OCI-LY7 (cell line): ENCODE results near the gene TGFBR3. TPM values are rescaled to one million over a fixed set of nuclear protein-coding genes. Genes with fewer than 3 reads are reported as not detected.

Source experiments
- BruUV-seq: library from RNA; stranded (reverse); fragments of 400-500 nt; replicated peaks from 2 replicates; lab custom pipeline; 2021; lab: Mats Ljungman, UMichigan
- CTCF ChIA-PET: fragments of 300-600 bp; sonication (Branson Sonifier 250); formaldehyde crosslinking; loops from one replicate; lab custom pipeline; 2022; ENCODE audit warnings: antibody characterized with exemption; ENCODE audit not compliant: unreplicated experiment; lab: Charles Lee
- POLR2A ChIA-PET: fragments of 300-600 bp; sonication (Branson Sonifier 250); formaldehyde crosslinking; loops from one replicate; lab custom pipeline; 2022; ENCODE audit warnings: antibody characterized with exemption; lab: Charles Lee
- DNase-seq: peaks from one replicate; pipeline ENCODE4 v3.0.0-alpha.2; 2015; ENCODE audit warnings: low spot score
- H2AFZ ChIP-seq: fragments of 200-600 bp; sonication (generic), shearing (Covaris generic); 2 replicates; pipeline ENCODE4 v1.6.1; 2014; ENCODE audit warnings: mild to moderate bottlenecking, antibody characterized with exemption, low read length, moderate library complexity
- H3K27ac ChIP-seq: fragments of 200-600 bp; sonication (generic); 2 replicates; pipeline ENCODE4 v1.5.1; 2014; ENCODE audit warnings: mixed run types, low read depth, mild to moderate bottlenecking, moderate library complexity, low read length, inconsistent platforms; ENCODE audit not compliant: poor library complexity, severe bottlenecking
- H3K36me3 ChIP-seq: fragments of 200-600 bp; sonication (generic); 2 replicates; pipeline ENCODE4 v1.6.1; 2014; ENCODE audit warnings: mild to moderate bottlenecking, antibody characterized with exemption, low read length, moderate library complexity, mixed read lengths; ENCODE audit not compliant: insufficient read depth
- H3K4me1 ChIP-seq: fragments of 200-600 bp; sonication (generic); 2 replicates; pipeline ENCODE4 v1.5.1; 2014; ENCODE audit warnings: mild to moderate bottlenecking, low read length; ENCODE audit not compliant: insufficient read depth, poor library complexity, severe bottlenecking
- H3K4me2 ChIP-seq: fragments of 200-600 bp; sonication (generic); 2 replicates; pipeline ENCODE4 v1.6.1; 2014; ENCODE audit warnings: mild to moderate bottlenecking, low read length
- H3K4me3 ChIP-seq: fragments of 200-600 bp; sonication (generic); 2 replicates; pipeline ENCODE4 v1.5.1; 2014; ENCODE audit warnings: mild to moderate bottlenecking, low read depth, low read length; ENCODE audit not compliant: poor library complexity, severe bottlenecking
- H3K79me2 ChIP-seq: fragments of 200-600 bp; sonication (generic); 2 replicates; pipeline ENCODE4 v1.6.1; 2016; ENCODE audit warnings: low read depth, mild to moderate bottlenecking, low read length, moderate library complexity, mixed read lengths; ENCODE audit not compliant: insufficient read depth
- H3K9me2 ChIP-seq: fragments of 200-600 bp; sonication (generic); 2 replicates; pipeline ENCODE4 v1.6.1; 2016; ENCODE audit warnings: mild to moderate bottlenecking, low read length, mixed read lengths; ENCODE audit not compliant: insufficient read depth
- H3K9me3 ChIP-seq: fragments of 200-600 bp; sonication (generic); 2 replicates; pipeline ENCODE4 v1.6.1; 2014; ENCODE audit warnings: mild to moderate bottlenecking, mixed run types, low read length, mixed read lengths
- H4K20me1 ChIP-seq: fragments of 200-600 bp; sonication (generic); 2 replicates; pipeline ENCODE4 v1.6.1; 2014; ENCODE audit warnings: mild to moderate bottlenecking, antibody characterized with exemption, low read length, moderate library complexity, mixed read lengths; ENCODE audit not compliant: insufficient read depth
- CTCF ChIP-seq: fragments of 200-600 bp; sonication (generic); conservative IDR thresholded peaks from 2 replicates; pipeline ENCODE4 v1.5.1; 2014; ENCODE audit warnings: mild to moderate bottlenecking, antibody characterized with exemption, low read length, moderate library complexity, mixed read lengths
- EZH2phosphoT487 ChIP-seq: fragments of 200-600 bp; sonication (generic); IDR thresholded peaks from 2 replicates; pipeline ENCODE4 v1.6.1; 2018; ENCODE audit warnings: low read depth, borderline replicate concordance, mild to moderate bottlenecking, mixed run types, antibody characterized with exemption, low read length, moderate library complexity, mixed read lengths
- intact Hi-C: fragments of 100-400 bp; cut with micrococcal nuclease; formaldehyde crosslinking; loops from one replicate; pipeline ENCODE4 v1.10.0; 2022; ENCODE audit not compliant: unreplicated experiment
- total RNA-seq, 2 experiments: library from RNA; depleted of rRNA in 1 of 2; stranded (reverse); fragments of >200 nt in 1 of 2; shearing (Covaris generic) in 1 of 2; gene quantifications; 2 replicates each; pipeline ENCODE4 v1.2.3, GENCODE V29; 2014 to 2022

TGFBR3 gene
- total RNA-seq, 2 experiments from 2014 or later: not detected

DNA sequence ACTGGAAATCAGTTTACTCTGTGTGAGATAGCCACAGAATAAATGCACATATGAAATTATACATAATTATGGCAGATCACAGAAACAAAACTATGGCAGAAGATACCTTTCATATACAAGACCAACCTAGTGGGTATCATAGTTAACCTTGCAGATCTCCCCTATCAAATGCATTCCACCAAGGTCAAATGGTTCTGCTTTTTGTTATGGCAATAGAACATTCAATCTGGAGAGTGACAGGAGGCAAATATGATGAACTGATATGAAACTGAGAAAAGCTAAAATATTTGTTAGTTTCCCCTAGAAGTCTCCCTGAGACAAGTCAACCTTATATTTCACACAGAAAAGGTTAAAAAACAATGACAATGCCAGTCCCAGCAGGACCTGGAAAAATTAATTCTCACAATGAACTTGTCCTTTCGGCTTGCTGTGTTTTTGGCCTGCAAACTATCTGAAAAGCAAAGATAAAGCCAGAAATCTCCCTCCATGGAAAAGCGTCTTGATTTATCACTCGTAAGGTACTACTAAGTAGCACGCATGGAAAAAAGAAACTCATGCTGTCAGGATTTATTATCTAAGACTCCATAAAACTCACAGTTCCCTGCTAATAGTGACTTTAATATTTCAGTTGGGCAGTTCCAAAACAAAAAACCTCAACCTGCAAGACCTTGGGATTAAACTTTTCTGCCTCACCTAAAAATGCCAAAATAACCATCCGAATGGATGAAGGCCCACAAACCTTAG, 174.3 kb downstream of the TGFBR3 start:
- Histone ChIP-seq H3K36me3 (no peaks in the 10 kb centered on the region), H3K27ac (no peak overlapping the region), H4K20me1 (no peaks in the 10 kb centered on the region), H3K4me1 (no peaks in the 10 kb centered on the region), H3K79me2 (no peaks in the 10 kb centered on the region), H3K9me3 (no peaks in the 10 kb centered on the region), H3K4me3 (no peak overlapping the region), H3K4me2 (no peak overlapping the region), H2AFZ (no peak overlapping the region), H3K9me2 (no peaks in the 10 kb centered on the region)
- intact Hi-C loops: no loop called here
- ChIA-PET CTCF (no interaction called here), POLR2A (no interaction called here)
- TF ChIP-seq EZH2phosphoT487: no peak
- TF ChIP-seq CTCF: no peak
- DNase-seq: no peak
- no TSS peak for BruUV-seq

DNA sequence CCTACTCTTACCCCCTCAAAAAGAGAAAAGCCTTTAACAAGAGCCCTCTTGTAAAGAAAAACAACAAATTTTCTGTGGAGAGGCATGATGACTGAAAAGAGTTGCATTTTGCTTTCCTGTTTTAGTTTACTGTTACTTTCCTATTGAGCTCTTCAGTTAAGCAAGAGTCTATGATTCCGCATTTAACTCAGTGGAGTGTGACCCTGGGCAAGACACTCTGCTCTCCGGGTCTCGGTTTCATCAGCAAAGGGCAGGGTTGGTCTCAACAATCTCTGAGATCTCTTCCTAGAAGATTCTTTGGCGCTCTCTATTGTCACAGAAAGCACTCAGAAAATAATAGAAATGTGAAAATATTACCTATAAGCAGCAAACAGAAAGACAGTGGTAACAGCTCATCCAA, 175.7 kb downstream of the TGFBR3 start:
- no peak overlapping the region for H3K4me2 ChIP-seq
- BruUV-seq: no TSS peak
- H3K9me3 ChIP-seq: no peaks in the 10 kb centered on the region
- no peak overlapping the region for H2AFZ ChIP-seq
- no peaks in the 10 kb centered on the region for H3K4me1 ChIP-seq
- H3K79me2 ChIP-seq: no peaks in the 10 kb centered on the region
- ChIA-PET CTCF (no interaction called here), POLR2A (no interaction called here)
- no peak overlapping the region for H3K4me3 ChIP-seq
- DNase-seq: no peak
- no peak overlapping the region for H3K27ac ChIP-seq
- intact Hi-C loops: no loop called here
- H3K9me2 ChIP-seq: no peaks in the 10 kb centered on the region
- TF ChIP-seq EZH2phosphoT487: no peak
- H3K36me3 ChIP-seq: no peaks in the 10 kb centered on the region
- H4K20me1 ChIP-seq: no peaks in the 10 kb centered on the region

DNA sequence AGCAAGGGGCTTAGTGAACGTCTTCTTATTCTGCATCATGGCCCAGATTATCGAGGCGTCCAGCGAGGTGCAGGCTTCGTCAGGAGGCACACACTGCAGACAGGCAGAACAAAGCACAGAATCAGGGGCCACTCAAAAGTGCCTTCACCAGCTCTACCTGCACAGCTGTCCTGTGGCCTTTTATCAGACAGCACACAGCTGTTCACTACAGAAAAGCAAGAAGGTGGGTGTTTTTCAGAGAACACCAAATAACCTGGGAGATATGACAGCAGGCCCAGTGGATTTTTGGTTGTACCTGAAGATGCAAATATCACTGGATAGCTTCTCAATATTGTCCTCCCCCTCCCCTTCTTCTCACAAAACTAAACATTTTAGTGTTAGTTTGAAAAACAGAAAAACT, 177.3 kb downstream of the TGFBR3 start:
- intact Hi-C loops: no loop called here
- no TSS peak for BruUV-seq
- Histone ChIP-seq H3K79me2 (no peaks in the 10 kb centered on the region), H3K9me3 (no peaks in the 10 kb centered on the region), H3K4me3 (no peak overlapping the region), H3K4me2 (no peak overlapping the region), H2AFZ (no peak overlapping the region), H3K27ac (no peak overlapping the region), H3K9me2 (no peaks in the 10 kb centered on the region), H4K20me1 (no peaks in the 10 kb centered on the region), H3K4me1 (no peaks in the 10 kb centered on the region), H3K36me3 (no peaks in the 10 kb centered on the region)
- TF ChIP-seq EZH2phosphoT487: no peak
- no peak for TF ChIP-seq CTCF
- CTCF ChIA-PET: no interaction called here
- no peak for DNase-seq
- POLR2A ChIA-PET: interaction anchor here (0.9 kb wide), 1 partner anchor 15 kb away, joined by 3 read pairs; no protein-coding TSS in a partner anchor
